ENCODE data around the gene EPB41L4B.
"Not testable (repeated sequence)": the region's sequence is repeated elsewhere in the genome, so short reads cannot be mapped to it uniquely, and the experiment has no call there.

The EPB41L4B gene

GRCh38 chr9:109162677-109163076 is 158.2 kb downstream of the EPB41L4B start:
- no peak for DNase-seq (ENCODE audit: low read depth)

GRCh38 chr9:109161471-109161870 is 159.4 kb downstream of the EPB41L4B start:
- no peak for DNase-seq (ENCODE audit: low read depth)

- DNase-seq (ENCODE audit: low read depth): no peak
Observed at GRCh38 chr9:109159583-109159982, 161.3 kb downstream of the EPB41L4B start.

- no peak for DNase-seq (ENCODE audit: low read depth)
Observed at GRCh38 chr9:109158651-109159050, 162.2 kb downstream of the EPB41L4B start.

GRCh38 chr9:109156708-109157107 is 164.2 kb downstream of the EPB41L4B start:
- DNase-seq (ENCODE audit: low read depth): no peak

DNA sequence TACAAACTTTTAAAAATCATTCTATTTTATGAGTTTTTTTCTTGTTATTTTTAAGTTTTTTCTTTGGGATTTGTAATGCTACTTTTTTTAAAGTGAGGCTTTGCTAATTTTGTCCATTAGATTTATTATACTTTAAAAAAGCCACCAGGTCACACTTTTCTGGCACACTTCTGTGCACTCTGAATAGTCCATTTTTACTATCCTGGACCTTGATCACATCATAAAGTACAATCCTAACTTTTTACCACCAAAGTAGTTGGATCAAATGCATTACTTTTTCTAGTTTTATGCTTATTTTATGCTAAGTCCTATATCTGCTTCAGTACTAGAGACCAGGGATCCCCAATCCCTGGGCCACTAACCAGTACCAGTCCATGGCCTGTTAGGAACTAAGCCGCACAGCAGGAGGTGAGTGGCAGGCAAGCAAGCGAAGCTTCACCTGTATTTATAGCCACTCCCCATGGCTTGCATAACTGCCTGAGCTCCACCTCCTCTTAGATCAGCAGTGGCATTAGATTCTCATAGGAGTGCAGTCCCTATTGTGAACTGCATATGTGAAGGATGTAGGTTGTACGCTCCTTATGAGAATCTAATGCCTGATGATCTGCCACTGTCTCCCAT is 169.8 kb downstream of the EPB41L4B start:
- no peak for DNase-seq (ENCODE audit: low read depth)

GRCh38 chr9:109149722-109150121 is 171.1 kb downstream of the EPB41L4B start:
- no peak for DNase-seq (ENCODE audit: low read depth)

GRCh38 chr9:109149089-109149488 is 171.8 kb downstream of the EPB41L4B start:
- DNase-seq (ENCODE audit: low read depth): no peak

GRCh38 chr9:109145051-109145450 is 175.8 kb downstream of the EPB41L4B start:
- DNase-seq (ENCODE audit: low read depth): no peak

- DNase-seq (ENCODE audit: low read depth): peak; percentile 8
Observed at GRCh38 chr9:109143881-109144562, 176.8 kb downstream of the EPB41L4B start.

DNA sequence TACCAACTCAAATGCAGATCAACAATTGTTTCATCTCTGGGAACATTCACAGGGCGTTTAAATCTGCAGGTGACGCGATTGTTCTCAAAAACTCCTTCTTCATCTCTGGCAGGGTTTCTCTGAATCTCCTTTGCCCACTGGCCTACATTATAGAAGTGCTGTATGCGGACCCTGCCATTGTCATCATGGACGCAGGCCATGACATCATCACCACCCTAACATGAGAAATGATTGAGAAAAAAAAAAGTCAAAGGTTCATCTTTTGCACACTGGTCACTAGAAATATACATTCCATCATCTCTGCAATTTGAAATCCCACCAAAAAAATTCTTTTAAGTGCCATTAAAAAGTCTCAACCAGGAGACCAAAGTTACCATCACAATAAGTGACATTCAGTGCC is 179.5 kb downstream of the EPB41L4B start:
- DNase-seq (ENCODE audit: low read depth): no peak

DNA sequence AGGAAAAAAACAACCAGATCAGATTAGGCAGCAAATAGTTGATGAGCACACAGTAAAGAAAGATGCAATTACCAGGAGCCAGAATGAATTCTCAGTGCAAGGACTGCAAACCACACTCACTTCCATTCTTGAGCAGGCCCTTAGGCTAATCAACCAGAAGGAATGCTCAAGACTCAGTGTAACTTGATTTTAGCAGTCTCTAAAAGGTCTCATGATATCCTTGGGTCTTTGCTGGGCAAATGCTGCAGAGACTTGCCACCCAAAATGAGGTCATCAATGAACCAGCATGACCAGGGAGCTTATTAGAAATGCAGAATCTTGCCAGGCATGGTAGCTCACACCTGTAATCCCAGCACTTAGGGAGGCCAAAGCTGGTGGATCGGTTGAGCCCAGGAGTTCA is 181.0 kb downstream of the EPB41L4B start:
- no peak for DNase-seq (ENCODE audit: low read depth)

GRCh38 chr9:109138421-109138820 is 182.4 kb downstream of the EPB41L4B start:
- no peak for DNase-seq (ENCODE audit: low read depth)

GRCh38 chr9:109134167-109134578 is 186.7 kb downstream of the EPB41L4B start:
- DNase-seq (ENCODE audit: low read depth): no peak

DNA sequence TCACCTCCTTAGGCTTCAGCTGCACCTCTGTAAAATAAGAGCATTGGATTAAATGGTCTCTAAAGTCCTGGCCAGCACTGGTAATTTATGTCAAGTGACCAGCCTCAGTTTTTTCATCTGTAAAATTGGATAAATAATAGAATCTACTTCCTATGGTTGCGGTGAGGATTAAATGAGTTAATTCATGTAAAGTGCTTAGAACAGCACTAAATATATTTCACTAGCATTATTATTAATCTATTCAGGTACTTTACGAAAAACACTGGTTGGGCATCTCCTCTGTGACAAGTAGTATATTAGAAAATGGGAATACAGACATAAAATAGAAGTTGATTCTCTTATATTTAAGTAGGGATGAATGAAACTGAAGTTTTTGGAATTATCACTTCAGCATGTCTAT is 187.3 kb downstream of the EPB41L4B start:
- DNase-seq (ENCODE audit: low read depth): no peak

DNA sequence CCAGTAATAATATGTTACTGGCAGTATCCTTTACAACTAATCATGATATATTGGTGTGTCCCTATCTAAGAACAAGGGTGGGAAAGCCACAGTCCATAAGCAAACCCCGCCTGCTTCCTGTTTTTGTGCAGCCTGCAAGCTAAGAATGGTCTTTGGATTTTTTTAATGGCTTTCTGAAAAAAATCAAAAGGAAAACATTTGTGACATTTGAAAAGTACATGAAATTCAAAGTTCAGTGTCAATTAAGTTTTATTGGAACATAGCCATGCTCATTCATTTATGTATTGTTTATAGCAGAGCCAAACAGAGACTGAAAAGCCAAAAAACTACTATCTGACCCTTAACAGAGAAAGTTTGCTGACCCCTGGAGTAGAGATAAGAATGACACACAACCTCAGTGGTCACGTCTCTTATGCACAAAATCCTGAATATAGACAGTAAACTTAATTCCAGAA is 188.3 kb downstream of the EPB41L4B start:
- no peak for DNase-seq (ENCODE audit: low read depth)

GRCh38 chr9:109129470-109130197 is 191.2 kb downstream of the EPB41L4B start:
- no peak for DNase-seq (ENCODE audit: low read depth)

- not testable (repeated sequence) for DNase-seq (ENCODE audit: low read depth)
Observed at GRCh38 chr9:109126671-109127070, 194.2 kb downstream of the EPB41L4B start.

DNA sequence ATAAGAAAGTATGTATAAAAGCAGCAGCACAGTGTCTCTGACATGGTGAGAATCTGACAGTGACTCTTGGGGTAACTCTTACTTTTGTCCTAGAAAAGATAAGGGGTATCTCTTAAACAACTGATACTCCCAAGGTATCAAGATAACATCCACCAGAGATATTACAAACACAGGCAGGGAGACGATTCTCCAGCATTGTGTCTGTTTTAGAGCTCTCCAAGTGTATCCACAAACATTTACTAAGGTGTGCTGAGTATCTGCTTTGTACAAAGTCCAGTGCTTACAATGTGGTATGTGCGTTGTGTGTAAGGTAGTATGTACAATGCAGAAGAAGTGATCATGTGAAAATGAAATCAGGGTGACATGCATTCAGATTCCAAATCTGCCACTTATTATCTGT is 196.7 kb downstream of the EPB41L4B start:
- no peak for DNase-seq (ENCODE audit: low read depth)

- no peak for DNase-seq (ENCODE audit: low read depth)
Observed at GRCh38 chr9:109122726-109123621, 197.9 kb downstream of the EPB41L4B start.
